Measurements from ENCODE around the gene TSPEAR. TPM values are rescaled to one million over a fixed set of nuclear protein-coding genes. Genes with fewer than 3 reads are reported as not detected.

The TSPEAR gene
- total RNA-seq, 1 experiment from 2014 or later: 0.32 TPM

DNA sequence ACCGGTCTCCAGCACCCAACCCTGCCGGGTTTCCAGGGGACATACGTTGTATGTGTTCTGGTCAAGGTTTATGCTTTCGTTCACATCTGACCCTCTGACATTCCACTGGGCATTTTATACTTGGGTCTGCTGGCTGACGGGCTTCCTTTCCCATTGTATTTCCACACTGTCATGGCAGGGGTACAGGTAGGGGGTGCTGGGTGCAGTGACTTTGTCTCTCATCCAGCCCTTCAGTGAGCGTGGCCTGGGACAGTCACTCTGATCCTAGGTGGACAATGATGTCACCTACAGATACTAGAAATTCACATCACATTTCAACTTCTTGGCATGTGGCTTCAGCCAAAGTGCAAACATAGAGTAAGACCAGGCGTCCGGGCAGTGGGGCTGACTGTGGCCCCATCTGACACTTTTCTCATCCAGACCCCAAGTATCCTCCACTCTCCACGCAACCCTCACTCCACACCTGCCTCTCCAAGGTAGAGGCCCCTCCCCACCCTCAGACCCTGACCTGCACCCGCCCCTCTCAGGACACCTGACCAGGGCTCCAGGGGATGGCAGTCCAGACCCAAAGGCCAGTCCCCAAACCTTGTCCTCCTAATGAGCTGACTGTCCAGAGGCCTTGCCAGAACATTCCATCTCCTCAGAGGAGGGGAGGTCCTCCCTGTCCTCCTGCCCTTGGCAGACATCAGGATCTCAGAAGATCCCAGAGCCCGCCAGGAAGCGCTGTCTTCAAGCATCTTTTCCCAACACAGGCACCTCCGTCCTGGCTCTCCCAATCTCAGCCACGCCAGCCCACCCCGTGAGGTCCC lies 75.0 kb downstream of the TSPEAR start:
- H3K27me3 Mint-ChIP-seq (ENCODE audit: insufficient read depth, unreplicated experiment): peaks cover 12% of the 10 kb centered on the region

DNA sequence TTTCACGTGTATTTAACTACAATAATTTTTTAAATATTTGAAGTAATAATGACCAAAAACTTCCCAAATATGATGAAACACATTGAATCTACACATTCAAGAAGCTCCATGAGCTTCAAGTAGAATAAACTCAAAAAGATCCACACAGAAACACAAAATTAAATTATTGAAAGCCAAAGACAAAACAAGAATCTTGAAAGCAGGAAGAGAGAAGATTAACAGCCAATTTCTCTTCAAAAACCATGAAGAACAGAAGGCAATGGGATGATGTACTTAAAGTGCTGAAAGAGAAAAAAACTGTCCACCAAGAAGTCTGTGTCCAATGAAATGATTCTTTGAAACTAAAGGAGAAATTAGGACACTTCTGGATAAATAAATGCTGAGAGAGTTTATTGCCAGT lies 79.3 kb downstream of the TSPEAR start:
- H3K4me3 ChIP-seq (ENCODE audit: low read depth, low read length): no peak overlapping the region
- no TSS peak for BruUV-seq (replicated peaks)
- peaks cover 51% of the 10 kb centered on the region for H3K9me3 Mint-ChIP-seq (ENCODE audit: unreplicated experiment)
- intact Hi-C loops (cut with micrococcal nuclease; ENCODE audit: unreplicated experiment): no loop called here
- POLR2A ChIA-PET: interaction anchor here (0.6 kb wide), 1 partner anchor 49 kb away, joined by 3 read pairs; no protein-coding TSS in a partner anchor
- no peaks in the 10 kb centered on the region for H3K36me3 Mint-ChIP-seq (ENCODE audit: insufficient read depth, unreplicated experiment)
- H3K27me3 Mint-ChIP-seq (ENCODE audit: insufficient read depth, unreplicated experiment): peaks cover 7% of the 10 kb centered on the region
- TF ChIP-seq, protein P1, sequence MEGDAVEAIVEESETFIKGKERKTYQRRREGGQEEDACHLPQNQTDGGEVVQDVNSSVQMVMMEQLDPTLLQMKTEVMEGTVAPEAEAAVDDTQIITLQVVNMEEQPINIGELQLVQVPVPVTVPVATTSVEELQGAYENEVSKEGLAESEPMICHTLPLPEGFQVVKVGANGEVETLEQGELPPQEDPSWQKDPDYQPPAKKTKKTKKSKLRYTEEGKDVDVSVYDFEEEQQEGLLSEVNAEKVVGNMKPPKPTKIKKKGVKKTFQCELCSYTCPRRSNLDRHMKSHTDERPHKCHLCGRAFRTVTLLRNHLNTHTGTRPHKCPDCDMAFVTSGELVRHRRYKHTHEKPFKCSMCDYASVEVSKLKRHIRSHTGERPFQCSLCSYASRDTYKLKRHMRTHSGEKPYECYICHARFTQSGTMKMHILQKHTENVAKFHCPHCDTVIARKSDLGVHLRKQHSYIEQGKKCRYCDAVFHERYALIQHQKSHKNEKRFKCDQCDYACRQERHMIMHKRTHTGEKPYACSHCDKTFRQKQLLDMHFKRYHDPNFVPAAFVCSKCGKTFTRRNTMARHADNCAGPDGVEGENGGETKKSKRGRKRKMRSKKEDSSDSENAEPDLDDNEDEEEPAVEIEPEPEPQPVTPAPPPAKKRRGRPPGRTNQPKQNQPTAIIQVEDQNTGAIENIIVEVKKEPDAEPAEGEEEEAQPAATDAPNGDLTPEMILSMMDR (IDR thresholded peaks at IDR 0.05; ENCODE audit: insufficient read depth in 1 of 2, low read depth in 1 of 2, low read length in 1 of 2, severe bottlenecking in 1 of 2, unreplicated experiment in 1 of 2): no peak
- no peaks in the 10 kb centered on the region for H3K36me3 ChIP-seq (ENCODE audit: control insufficient read depth, insufficient read depth, low read length)
- H3K4me1 Mint-ChIP-seq (ENCODE audit: low read depth, unreplicated experiment): no peaks in the 10 kb centered on the region
- no peak for DNase-seq
- H3K27me3 ChIP-seq (replicated peaks; ENCODE audit: control insufficient read depth, insufficient read depth, low read length): no peaks in the 10 kb centered on the region
- H3K9me3 ChIP-seq: peaks cover 16% of the 10 kb centered on the region
- H3K4me3 Mint-ChIP-seq (ENCODE audit: unreplicated experiment): no peak overlapping the region
- no peaks in the 10 kb centered on the region for H3K4me1 ChIP-seq
- CTCF ChIA-PET: no interaction called here
- no peak overlapping the region for H3K27ac Mint-ChIP-seq (ENCODE audit: unreplicated experiment)

More for the DNA sequence above, 75.0 kb downstream of the TSPEAR start:
- H3K36me3 ChIP-seq (ENCODE audit: control insufficient read depth, insufficient read depth, low read length): no peaks in the 10 kb centered on the region
- Mint-ChIP-seq H3K4me1 (ENCODE audit: low read depth, unreplicated experiment) (no peaks in the 10 kb centered on the region), H3K36me3 (ENCODE audit: insufficient read depth, unreplicated experiment) (no peaks in the 10 kb centered on the region), H3K9me3 (ENCODE audit: unreplicated experiment) (peaks cover 40% of the 10 kb centered on the region), H3K4me3 (ENCODE audit: unreplicated experiment) (no peak overlapping the region), H3K27ac (ENCODE audit: unreplicated experiment) (no peak overlapping the region)
- H3K4me1 ChIP-seq: no peaks in the 10 kb centered on the region
- H3K9me3 ChIP-seq: peaks cover 16% of the 10 kb centered on the region
- no peaks in the 10 kb centered on the region for H3K27me3 ChIP-seq (replicated peaks; ENCODE audit: control insufficient read depth, insufficient read depth, low read length)
- intact Hi-C loops (cut with micrococcal nuclease; ENCODE audit: unreplicated experiment): no loop called here
- no peak overlapping the region for H3K4me3 ChIP-seq (ENCODE audit: low read depth, low read length)
- TF ChIP-seq, protein P1 (IDR thresholded peaks at IDR 0.05; ENCODE audit: insufficient read depth in 1 of 2, low read depth in 1 of 2, low read length in 1 of 2, severe bottlenecking in 1 of 2, unreplicated experiment in 1 of 2): no peak
- CTCF ChIA-PET: no interaction called here
- no TSS peak for BruUV-seq (replicated peaks)
- POLR2A ChIA-PET: no interaction called here
- DNase-seq: no peak

DNA sequence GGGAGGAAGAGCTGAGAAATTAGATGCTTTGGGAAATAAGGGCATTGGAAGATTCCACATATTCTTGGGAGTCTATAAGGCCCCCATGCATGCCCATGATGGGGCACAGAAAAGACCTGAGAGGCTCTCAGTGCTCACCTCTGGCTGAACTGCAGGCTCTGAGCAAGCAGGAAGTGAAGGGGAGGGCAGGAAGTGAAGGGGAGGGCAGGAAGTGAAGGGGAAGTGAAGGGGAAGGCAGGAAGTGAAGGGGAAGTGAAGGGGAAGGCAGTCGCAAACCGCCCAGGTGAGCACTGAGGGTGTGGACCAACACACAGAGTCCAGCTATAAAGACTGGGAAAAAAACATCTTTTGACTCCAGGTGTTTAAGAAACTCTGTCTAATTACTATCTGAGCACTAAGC lies 80.9 kb downstream of the TSPEAR start:
- no peaks in the 10 kb centered on the region for H3K27me3 ChIP-seq (replicated peaks; ENCODE audit: control insufficient read depth, insufficient read depth, low read length)
- Mint-ChIP-seq H3K9me3 (ENCODE audit: unreplicated experiment) (peaks cover 51% of the 10 kb centered on the region), H3K36me3 (ENCODE audit: insufficient read depth, unreplicated experiment) (no peaks in the 10 kb centered on the region), H3K4me1 (ENCODE audit: low read depth, unreplicated experiment) (no peaks in the 10 kb centered on the region), H3K27ac (ENCODE audit: unreplicated experiment) (no peak overlapping the region), H3K27me3 (ENCODE audit: insufficient read depth, unreplicated experiment) (peaks cover 7% of the 10 kb centered on the region), H3K4me3 (ENCODE audit: unreplicated experiment) (no peak overlapping the region)
- peaks cover 16% of the 10 kb centered on the region for H3K9me3 ChIP-seq
- BruUV-seq (replicated peaks): no TSS peak
- H3K4me1 ChIP-seq: no peaks in the 10 kb centered on the region
- TF ChIP-seq, protein P1 (IDR thresholded peaks at IDR 0.05; ENCODE audit: insufficient read depth in 1 of 2, low read depth in 1 of 2, low read length in 1 of 2, severe bottlenecking in 1 of 2, unreplicated experiment in 1 of 2): no peak
- intact Hi-C loops (cut with micrococcal nuclease; ENCODE audit: unreplicated experiment): no loop called here
- H3K4me3 ChIP-seq (ENCODE audit: low read depth, low read length): no peak overlapping the region
- CTCF ChIA-PET: no interaction called here
- POLR2A ChIA-PET: no interaction called here
- no peak for DNase-seq
- H3K36me3 ChIP-seq (ENCODE audit: control insufficient read depth, insufficient read depth, low read length): no peaks in the 10 kb centered on the region

Measured in Caco-2 (cell line).